ENCODE results near the gene CDH20.

- TF ChIP-seq POLR2A (IDR thresholded peaks at IDR 0.05) (no peak), CTCF (IDR thresholded peaks at IDR 0.05) (peak in 4 of 6 experiments; percentile 24 to 65 (median 60))
Observed at GRCh38 chr18:61435064-61435652, 101.9 kb downstream of the CDH20 start.

Measured in Peyer's patch (tissue), 4 donors.